SJCRH30 (cell line): ENCODE measurements around the gene LZTFL1. TPM values are rescaled to one million over a fixed set of nuclear protein-coding genes. Genes with fewer than 3 reads are reported as not detected.
"Not testable (repeated sequence)": the region's sequence is repeated elsewhere in the genome, so short reads cannot be mapped to it uniquely, and the experiment has no call there.

ENCODE experiments used
- DNase-seq, 2 experiments: peaks; one replicate each; pipeline ENCODE4 v3.0.0-alpha.2; 2015 to 2020
- H3K27ac ChIP-seq: fragments of 250-450 bp; sonication (Bioruptor Pico); 2 replicates; pipeline ENCODE4 v1.5.1; 2020; ENCODE audit warnings: mild to moderate bottlenecking, moderate library complexity
- H3K27me3 ChIP-seq: fragments of 250-450 bp; sonication (Bioruptor Pico); 2 replicates; pipeline ENCODE4 v1.5.1; 2020; ENCODE audit warnings: mild to moderate bottlenecking, moderate library complexity
- H3K36me3 ChIP-seq: fragments of 250-450 bp; sonication (Bioruptor Pico); 2 replicates; pipeline ENCODE4 v1.5.1; 2020; ENCODE audit warnings: mild to moderate bottlenecking, moderate library complexity
- H3K4me1 ChIP-seq: fragments of 250-450 bp; sonication (Bioruptor Pico); 2 replicates; pipeline ENCODE4 v1.5.1; 2020; ENCODE audit warnings: mild to moderate bottlenecking, moderate library complexity
- H3K4me3 ChIP-seq: fragments of 250-450 bp; sonication (Bioruptor Pico); 2 replicates; pipeline ENCODE4 v1.5.1; 2020; ENCODE audit warnings: mild to moderate bottlenecking, moderate library complexity
- H3K9me3 ChIP-seq: fragments of 250-450 bp; sonication (Bioruptor Pico); replicated peaks from 2 replicates; pipeline ENCODE4 v1.5.1; 2020; ENCODE audit warnings: mild to moderate bottlenecking, moderate library complexity
- total RNA-seq: library from RNA; depleted of rRNA; stranded (reverse); fragments of >200 nt; shearing (Covaris generic); gene quantifications from 2 replicates; pipeline ENCODE4 v1.2.3, GENCODE V29; 2014

Gene LZTFL1
- total RNA-seq, 1 experiment from 2014 or later = 14.1 TPM

DNA sequence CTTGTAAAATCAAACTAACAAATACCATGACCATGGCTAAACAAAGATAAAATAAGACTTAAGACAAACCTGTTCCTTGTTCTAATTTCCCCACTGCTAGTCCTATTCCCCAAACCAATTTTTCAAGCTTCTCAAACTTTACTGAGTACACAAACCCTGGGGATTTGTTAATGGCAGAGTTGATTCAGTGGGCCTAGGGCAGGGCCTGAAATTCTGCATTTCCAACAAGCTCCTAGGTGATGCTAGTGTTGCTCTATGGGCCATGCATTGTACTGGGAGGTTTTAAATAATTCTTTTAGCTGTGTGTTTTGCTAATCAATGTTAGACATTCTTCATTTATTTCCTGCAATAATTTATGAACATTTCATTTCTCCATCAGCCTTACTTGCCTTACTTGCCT is 31.1 kb upstream of the LZTFL1 start:
- Histone ChIP-seq H3K27me3 (no peaks in the 10 kb centered on the region), H3K27ac (no peak overlapping the region), H3K4me3 (no peak overlapping the region), H3K36me3 (no peaks in the 10 kb centered on the region), H3K4me1 (no peaks in the 10 kb centered on the region), H3K9me3 (0 out of 2 replicates have a peak, but pooled peaks cover 2% of the 10 kb centered on the region)
- no peak for DNase-seq

DNA sequence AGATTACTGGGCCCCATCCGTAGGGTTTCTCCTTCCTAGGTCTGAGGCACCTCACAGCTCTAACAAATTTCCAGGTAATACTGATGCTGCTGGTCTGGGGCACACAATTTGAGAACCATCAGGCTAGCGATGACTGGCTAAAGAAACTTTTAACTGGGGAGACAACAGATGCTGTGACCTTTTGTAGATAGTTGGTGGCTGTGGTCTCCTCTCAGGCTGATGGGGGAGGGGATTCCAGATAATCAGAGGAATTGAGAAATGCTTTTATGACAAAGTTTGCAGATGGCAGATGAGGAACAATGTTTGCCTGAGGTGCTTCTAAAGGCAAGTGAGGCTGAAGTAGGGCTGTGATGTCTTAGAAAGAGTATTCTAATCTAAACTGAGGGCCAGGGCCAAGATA is 30.6 kb upstream of the LZTFL1 start:
- Histone ChIP-seq H3K4me1 (no peaks in the 10 kb centered on the region), H3K4me3 (no peak overlapping the region), H3K9me3 (0 out of 2 replicates have a peak, but pooled peaks cover 2% of the 10 kb centered on the region), H3K36me3 (no peaks in the 10 kb centered on the region), H3K27ac (no peak overlapping the region), H3K27me3 (no peaks in the 10 kb centered on the region)
- no peak for DNase-seq

DNA sequence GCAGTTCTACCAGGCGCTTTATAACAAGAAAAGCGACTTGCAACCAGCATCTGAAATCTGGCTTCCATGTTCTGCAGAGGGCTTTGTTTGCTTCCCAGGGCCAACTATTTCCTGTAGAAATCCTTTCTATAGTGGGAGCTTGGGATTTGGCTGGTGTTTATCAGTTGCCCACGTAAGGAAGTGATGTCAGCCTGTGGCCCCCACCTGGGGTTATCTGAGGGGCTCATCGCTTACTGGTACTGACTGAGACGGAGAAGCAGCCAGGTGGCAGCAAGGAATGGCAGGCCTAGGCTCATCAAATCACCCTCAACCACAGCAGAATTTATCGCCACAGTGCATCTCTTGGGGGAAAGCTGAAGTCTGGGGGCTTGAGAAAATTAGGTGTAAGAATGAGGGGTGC is 29.9 kb upstream of the LZTFL1 start:
- Histone ChIP-seq H3K27ac (no peak overlapping the region), H3K9me3 (0 out of 2 replicates have a peak, but pooled peaks cover 2% of the 10 kb centered on the region), H3K4me1 (no peaks in the 10 kb centered on the region), H3K36me3 (no peaks in the 10 kb centered on the region), H3K27me3 (no peaks in the 10 kb centered on the region), H3K4me3 (no peak overlapping the region)
- no peak for DNase-seq

DNA sequence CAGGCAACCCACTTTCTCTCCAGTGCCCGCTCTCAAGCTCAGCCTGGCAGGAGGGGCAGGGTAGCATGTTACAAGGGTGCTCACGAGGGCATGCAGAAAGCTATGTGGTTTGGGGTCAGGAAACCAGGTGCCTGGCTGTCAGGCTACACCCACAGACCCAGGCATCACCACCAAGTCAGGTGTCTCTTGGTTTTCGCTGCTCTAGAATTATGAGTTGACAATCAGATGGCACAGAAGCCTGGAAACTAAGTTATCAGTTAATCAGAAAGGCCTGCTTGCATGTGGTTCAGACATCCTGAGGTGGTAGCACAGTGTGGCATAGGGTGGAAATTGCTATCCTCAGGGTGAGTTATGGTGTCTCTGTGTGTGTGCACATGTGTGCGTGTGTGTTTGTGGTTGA is 28.2 kb upstream of the LZTFL1 start:
- H3K27me3 ChIP-seq = no peaks in the 10 kb centered on the region
- H3K36me3 ChIP-seq = no peaks in the 10 kb centered on the region
- no peak for DNase-seq

DNA sequence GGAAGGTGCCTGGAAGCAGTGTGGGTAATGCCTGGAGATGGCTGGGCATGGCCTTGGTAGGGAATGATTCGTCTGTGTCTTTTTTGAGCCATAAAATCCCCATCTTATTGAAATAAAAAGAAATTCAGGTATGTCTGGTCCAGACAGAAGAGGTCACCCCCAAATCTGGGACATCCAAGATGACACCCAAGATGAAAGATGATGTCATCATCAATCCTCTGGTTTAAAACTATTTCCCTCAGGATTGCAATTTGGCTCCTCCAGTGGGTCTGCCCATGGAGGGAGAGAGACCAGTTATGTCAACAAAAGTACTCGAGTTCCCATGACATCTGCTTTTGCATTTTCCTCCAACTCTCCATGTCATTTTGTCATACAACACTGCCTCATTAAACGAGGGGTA is 27.7 kb upstream of the LZTFL1 start:
- H3K4me1 ChIP-seq = no peaks in the 10 kb centered on the region
- no peak for DNase-seq
- H3K27me3 ChIP-seq = no peaks in the 10 kb centered on the region
- H3K4me3 ChIP-seq = no peak overlapping the region
- H3K36me3 ChIP-seq = no peaks in the 10 kb centered on the region
- H3K27ac ChIP-seq = no peak overlapping the region
- H3K9me3 ChIP-seq = 0 out of 2 replicates have a peak, but pooled peaks cover 2% of the 10 kb centered on the region

More for the DNA sequence above, 28.2 kb upstream of the LZTFL1 start:
- H3K27ac ChIP-seq = no peak overlapping the region
- H3K9me3 ChIP-seq = 0 out of 2 replicates have a peak, but pooled peaks cover 2% of the 10 kb centered on the region
- no peaks in the 10 kb centered on the region for H3K4me1 ChIP-seq
- no peak overlapping the region for H3K4me3 ChIP-seq

DNA sequence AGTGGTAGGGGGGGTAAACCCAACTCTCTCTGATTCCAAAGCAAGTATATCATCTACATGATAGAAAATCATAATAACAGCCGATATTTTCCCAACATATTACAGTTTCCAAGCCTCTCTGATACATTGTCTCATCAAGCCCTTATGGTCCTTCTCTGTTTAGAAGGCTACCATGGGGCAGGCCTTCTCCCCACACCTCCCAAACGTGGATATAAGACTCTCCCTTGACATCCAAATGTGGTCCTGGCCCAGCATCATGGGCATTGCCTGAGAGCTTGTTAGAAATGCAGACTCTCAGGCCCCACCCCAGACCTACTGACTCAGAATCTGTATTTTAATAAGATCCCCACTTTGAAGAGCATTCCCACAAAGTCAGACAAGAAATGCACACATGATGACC is 26.7 kb upstream of the LZTFL1 start:
- Histone ChIP-seq H3K36me3 (no peaks in the 10 kb centered on the region), H3K27me3 (no peaks in the 10 kb centered on the region), H3K4me1 (no peaks in the 10 kb centered on the region), H3K9me3 (0 out of 2 replicates have a peak, but pooled peaks cover 2% of the 10 kb centered on the region), H3K27ac (no peak overlapping the region), H3K4me3 (no peak overlapping the region)
- DNase-seq = no peak

DNA sequence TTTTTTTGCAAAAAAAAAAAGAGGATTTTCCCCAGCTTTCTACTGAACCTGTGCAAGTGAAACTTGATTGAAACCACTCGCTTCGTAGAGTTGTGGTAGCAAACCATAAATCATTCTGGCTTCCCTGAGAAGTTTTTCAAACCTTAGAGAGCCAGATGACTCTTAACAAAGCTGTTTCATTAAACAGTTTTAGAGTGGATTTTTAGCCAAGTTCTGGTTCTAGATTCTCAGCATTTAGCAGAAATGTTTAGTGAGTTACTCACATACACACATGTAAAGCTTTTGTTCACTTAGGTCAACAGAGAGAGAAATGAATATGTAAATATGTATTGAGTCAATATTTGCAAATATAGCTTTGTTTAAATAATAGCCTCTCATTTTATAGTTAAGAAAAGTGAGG is 26.3 kb upstream of the LZTFL1 start:
- Histone ChIP-seq H3K4me3 (no peak overlapping the region), H3K9me3 (0 out of 2 replicates have a peak, but pooled peaks cover 2% of the 10 kb centered on the region), H3K4me1 (no peaks in the 10 kb centered on the region)

DNA sequence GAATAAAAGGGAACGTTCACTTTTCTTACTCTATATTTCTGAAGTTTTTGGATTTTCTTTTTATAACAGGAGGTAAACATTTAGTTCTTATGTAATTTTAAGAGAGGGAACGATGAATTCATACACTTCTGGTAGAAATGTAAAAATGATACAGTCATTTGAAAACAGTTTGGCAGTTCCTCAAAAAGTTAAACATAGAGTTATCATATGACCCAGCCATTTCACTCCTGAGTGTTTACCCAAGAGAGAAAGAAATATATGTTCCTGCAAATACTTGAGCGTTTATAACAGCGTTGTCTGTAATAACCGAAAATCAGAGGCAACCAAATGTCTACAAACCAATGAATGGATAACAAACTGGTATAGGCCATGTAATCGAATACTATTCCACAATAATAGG is 23.6 kb upstream of the LZTFL1 start:
- no peak overlapping the region for H3K4me3 ChIP-seq
- no peaks in the 10 kb centered on the region for H3K9me3 ChIP-seq
- no peaks in the 10 kb centered on the region for H3K36me3 ChIP-seq
- DNase-seq = no peak
- no peaks in the 10 kb centered on the region for H3K27me3 ChIP-seq
- H3K4me1 ChIP-seq = no peaks in the 10 kb centered on the region
- no peak overlapping the region for H3K27ac ChIP-seq

More for the DNA sequence above, 26.3 kb upstream of the LZTFL1 start:
- no peak for DNase-seq
- Histone ChIP-seq H3K27me3 (no peaks in the 10 kb centered on the region), H3K27ac (no peak overlapping the region), H3K36me3 (no peaks in the 10 kb centered on the region)

DNA sequence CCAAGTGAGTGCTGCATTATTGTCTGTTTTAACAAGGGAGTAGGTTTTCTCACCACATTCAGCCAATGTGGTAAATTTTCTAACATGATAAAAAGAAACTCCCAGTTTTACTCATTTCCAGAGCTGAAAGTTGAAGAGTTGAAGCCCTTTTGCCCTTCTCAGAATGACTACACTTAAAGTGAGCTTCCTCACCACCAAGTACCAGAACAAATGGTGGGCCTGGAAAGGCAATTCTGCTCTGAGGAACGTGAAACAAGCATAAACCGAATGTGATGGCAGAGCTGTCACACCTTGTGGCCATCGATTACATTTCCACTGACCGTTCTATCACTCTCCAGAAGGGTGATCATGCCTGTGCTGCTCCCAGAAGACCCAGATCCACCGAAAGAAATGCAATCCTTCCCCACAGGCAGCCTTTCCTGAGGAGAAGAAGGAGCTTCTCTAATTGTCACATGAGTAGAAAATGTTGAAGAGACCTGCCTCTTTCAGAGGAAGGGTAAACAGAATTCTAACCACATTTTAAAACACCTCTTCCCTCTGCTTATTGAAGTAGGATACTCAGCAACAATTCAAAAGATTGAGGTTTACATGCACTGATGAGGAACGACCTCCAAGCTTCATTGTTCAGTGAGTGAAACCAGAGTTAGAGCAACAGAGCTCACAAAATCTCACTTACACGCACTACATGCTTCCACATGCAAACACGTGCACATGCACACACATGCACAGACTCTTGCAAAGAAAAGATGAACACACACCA is 23.0 kb upstream of the LZTFL1 start:
- no peaks in the 10 kb centered on the region for H3K27me3 ChIP-seq
- H3K27ac ChIP-seq = no peak overlapping the region
- no peaks in the 10 kb centered on the region for H3K4me1 ChIP-seq
- no peaks in the 10 kb centered on the region for H3K36me3 ChIP-seq
- DNase-seq = no peak
- no peak overlapping the region for H3K4me3 ChIP-seq
- no peaks in the 10 kb centered on the region for H3K9me3 ChIP-seq

DNA sequence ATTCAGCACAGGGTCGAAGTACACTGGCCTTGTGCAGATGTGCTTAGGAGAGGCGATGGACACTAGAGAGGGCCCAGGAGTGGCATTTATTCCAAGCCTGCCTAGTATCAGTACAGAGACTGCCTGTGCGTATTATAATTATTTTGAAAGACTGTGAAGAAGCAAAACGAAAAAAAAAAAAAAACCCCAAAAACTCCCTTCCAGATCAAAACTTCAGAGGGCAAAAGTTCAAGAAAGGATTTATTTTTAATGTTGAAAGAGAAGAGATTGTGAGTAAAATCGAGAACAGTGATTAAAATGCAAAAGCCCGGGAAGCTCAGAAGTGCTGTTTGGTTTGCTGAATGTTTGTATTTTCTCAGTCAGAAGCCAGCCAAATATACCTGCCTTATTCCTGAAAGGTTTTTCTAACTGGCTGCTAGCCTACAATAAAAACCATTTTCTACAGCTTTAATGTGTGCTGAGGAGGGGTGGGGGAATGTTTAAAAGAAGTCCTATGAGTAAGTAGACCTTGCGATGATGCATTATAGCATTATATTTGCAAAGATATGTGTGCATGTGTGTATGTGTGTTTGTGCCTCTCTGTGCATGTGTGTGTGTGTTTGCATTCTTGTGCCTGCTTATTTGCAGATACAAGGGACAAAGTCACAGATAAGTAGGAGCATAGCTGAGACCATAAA is 19.3 kb upstream of the LZTFL1 start:
- no peaks in the 10 kb centered on the region for H3K9me3 ChIP-seq
- DNase-seq = no peak
- no peaks in the 10 kb centered on the region for H3K27me3 ChIP-seq
- no peaks in the 10 kb centered on the region for H3K36me3 ChIP-seq
- no peak overlapping the region for H3K4me3 ChIP-seq
- no peak overlapping the region for H3K27ac ChIP-seq
- no peaks in the 10 kb centered on the region for H3K4me1 ChIP-seq

DNA sequence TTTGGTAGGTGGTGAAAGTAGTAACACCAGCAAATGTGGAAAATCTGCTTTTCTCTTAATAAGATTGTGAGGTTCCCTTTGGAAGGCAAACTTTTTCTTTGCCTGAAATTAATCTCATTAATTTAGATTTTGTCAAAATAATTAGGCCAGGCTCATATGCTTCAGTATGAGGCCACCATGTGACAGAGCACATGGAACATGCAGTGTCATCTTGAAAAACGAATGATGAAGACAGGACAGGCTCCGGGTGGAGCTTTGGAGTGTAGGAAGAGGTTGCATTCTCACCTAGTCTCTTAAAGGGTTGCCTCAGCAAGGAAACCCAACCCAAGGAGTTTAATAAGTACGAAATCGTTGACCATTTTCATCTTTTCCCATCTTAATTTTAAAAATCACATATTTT is 18.6 kb upstream of the LZTFL1 start:
- no peak overlapping the region for H3K27ac ChIP-seq
- no peak overlapping the region for H3K4me3 ChIP-seq
- H3K9me3 ChIP-seq = no peaks in the 10 kb centered on the region
- DNase-seq = no peak
- no peaks in the 10 kb centered on the region for H3K4me1 ChIP-seq
- H3K27me3 ChIP-seq = no peaks in the 10 kb centered on the region
- H3K36me3 ChIP-seq = no peaks in the 10 kb centered on the region

DNA sequence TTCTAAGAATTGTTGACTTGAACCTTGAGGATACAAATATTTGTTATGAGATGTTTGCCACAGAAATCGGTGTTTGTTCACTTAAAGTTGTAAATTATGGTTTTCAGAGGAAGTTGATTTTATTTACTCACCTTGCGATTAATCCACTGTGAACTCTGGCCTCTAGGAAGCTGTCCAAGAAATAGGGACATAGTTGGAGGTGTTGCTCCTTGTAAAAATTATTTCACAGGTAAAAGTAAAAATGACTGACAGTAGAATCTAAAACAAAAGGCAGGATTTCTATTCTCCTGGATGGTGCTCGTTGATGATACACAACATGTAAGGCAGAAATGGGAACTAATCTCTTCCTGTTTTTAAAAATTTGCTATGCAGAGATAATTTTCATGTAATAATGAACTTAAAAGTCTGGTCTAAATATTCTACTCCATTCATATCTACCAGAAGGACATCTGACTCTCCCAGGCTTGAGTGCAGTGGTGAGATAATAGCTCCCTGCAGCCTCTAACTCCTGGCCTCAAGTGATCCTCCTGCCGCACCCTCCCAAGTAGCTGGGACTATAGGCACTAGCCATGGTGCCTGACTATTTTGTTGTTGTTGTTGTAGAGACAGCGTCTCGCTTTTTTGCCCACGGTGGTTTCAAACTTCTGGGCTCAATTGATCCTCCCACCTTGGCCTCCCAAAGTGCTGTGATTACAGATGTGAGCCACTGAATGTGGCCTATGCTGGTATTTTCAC is 17.1 kb upstream of the LZTFL1 start:
- no peaks in the 10 kb centered on the region for H3K27me3 ChIP-seq
- H3K4me3 ChIP-seq = no peak overlapping the region
- H3K4me1 ChIP-seq = no peaks in the 10 kb centered on the region
- no peaks in the 10 kb centered on the region for H3K9me3 ChIP-seq
- DNase-seq = no peak
- no peaks in the 10 kb centered on the region for H3K36me3 ChIP-seq
- H3K27ac ChIP-seq = no peak overlapping the region

DNA sequence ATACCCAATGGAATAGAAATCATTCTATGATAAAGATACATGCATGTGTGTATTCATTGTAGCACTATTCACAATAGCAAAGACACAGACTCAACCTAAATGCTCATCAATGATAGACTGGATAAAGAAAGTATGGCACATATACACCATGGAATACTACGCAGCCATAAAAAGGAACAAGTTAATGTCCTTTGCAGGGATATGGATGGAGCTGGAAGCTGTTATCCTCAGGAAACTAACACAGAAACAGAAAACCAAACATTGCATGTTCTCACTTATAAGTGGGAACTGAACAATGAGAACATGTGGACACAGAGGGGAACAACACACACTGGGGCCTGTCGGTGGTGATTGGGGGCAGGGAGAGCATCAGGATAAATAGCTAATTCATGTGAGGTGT is 15.1 kb upstream of the LZTFL1 start:
- H3K4me3 ChIP-seq, H3K4me1 ChIP-seq, DNase-seq, H3K9me3 ChIP-seq, H3K27ac ChIP-seq, H3K27me3 ChIP-seq, H3K36me3 ChIP-seq: not testable (repeated sequence)

DNA sequence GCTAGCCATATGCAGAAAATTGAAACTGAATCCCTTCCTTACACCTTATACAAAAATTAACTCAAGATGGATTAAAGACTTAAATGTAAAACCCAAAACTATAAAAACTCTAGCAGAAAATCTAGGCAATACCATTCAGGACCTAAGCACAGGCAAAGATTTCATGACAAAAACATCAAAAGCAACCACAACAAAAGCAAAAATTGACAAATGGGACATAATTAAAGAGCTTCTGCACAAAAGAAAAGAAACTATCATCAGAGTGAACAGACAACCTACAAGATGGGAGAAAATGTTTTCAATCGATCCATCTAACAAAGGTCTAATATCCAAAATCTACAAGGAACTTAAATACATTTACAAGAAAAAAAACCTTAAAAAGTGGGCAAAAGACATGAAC is 14.4 kb upstream of the LZTFL1 start:
- not testable (repeated sequence) for DNase-seq, H3K4me1 ChIP-seq, H3K27me3 ChIP-seq, H3K9me3 ChIP-seq, H3K36me3 ChIP-seq, H3K4me3 ChIP-seq, H3K27ac ChIP-seq

DNA sequence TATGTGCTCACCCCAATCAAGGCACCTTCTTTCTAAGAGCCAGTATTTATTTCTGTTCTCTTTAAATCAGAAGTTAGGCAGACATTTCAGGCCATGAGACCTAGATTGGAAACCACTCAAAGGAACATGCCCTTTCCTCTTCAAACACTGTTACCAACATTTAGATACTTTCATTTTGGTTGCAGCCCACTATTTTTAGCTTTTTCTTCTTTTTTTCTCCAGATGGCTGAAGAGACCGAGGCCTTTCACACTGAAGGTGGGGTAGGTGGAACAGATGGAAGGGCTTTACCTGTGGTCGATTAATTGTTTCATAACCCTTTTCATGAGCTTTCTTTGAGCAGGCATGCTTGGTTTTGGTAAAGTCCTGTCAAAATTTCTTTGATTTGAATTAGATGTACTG is 10.9 kb upstream of the LZTFL1 start:
- H3K4me3 ChIP-seq = no peak overlapping the region
- DNase-seq = no peak
- H3K36me3 ChIP-seq = no peaks in the 10 kb centered on the region
- H3K9me3 ChIP-seq = no peaks in the 10 kb centered on the region
- H3K4me1 ChIP-seq = no peaks in the 10 kb centered on the region
- no peaks in the 10 kb centered on the region for H3K27me3 ChIP-seq
- H3K27ac ChIP-seq = no peak overlapping the region
